Calu3 (cell line): ENCODE results near the gene HMGB1. TPM values are rescaled to one million over a fixed set of nuclear protein-coding genes. Genes with fewer than 3 reads are reported as not detected.
"Not testable (repeated sequence)": the region's sequence is repeated elsewhere in the genome, so short reads cannot be mapped to it uniquely, and the experiment has no call there.

ENCODE experiments used
- BruUV-seq: library from RNA; stranded (reverse); fragments of 400-500 nt; replicated peaks from 2 replicates; lab custom pipeline; 2021; lab: Mats Ljungman, UMichigan
- CTCF ChIA-PET: fragments of 300-600 bp; sonication (Branson Sonifier 250); formaldehyde crosslinking; loops from one replicate; lab custom pipeline; 2022; ENCODE audit warnings: antibody characterized with exemption; lab: Charles Lee
- DNase-seq: peaks from one replicate; pipeline ENCODE4 v3.0.0; 2022
- H3K27ac Mint-ChIP-seq: one replicate; pipeline ENCODE4 v1.8.0; 2022; ENCODE audit warnings: mixed read lengths; ENCODE audit not compliant: unreplicated experiment
- H3K27me3 Mint-ChIP-seq: one replicate; pipeline ENCODE4 v1.8.0; 2022; ENCODE audit warnings: mixed read lengths; ENCODE audit not compliant: unreplicated experiment
- H3K36me3 Mint-ChIP-seq: one replicate; pipeline ENCODE4 v1.8.0; 2022; ENCODE audit warnings: mild to moderate bottlenecking, moderate library complexity, mixed read lengths; ENCODE audit not compliant: insufficient read depth, unreplicated experiment
- H3K4me1 Mint-ChIP-seq: one replicate; pipeline ENCODE4 v1.8.0; 2022; ENCODE audit warnings: mild to moderate bottlenecking, low read depth, mixed read lengths; ENCODE audit not compliant: unreplicated experiment
- H3K4me3 Mint-ChIP-seq: one replicate; pipeline ENCODE4 v1.8.0; 2022; ENCODE audit warnings: mild to moderate bottlenecking, low read depth, moderate library complexity, mixed read lengths; ENCODE audit not compliant: unreplicated experiment
- H3K9me3 Mint-ChIP-seq: one replicate; pipeline ENCODE4 v1.8.0; 2022; ENCODE audit warnings: low read depth, mixed read lengths; ENCODE audit not compliant: unreplicated experiment
- CTCF ChIP-seq: fragments of 200-600 bp; IDR thresholded peaks from one replicate; pipeline ENCODE4 v1.8.0; 2022; ENCODE audit warnings: antibody characterized with exemption; ENCODE audit not compliant: unreplicated experiment
- intact Hi-C: fragments of 100-400 bp; cut with micrococcal nuclease; formaldehyde crosslinking; loops from one replicate; pipeline ENCODE4 v1.10.0; 2022; ENCODE audit not compliant: unreplicated experiment
- total RNA-seq: library from RNA; stranded (reverse); gene quantifications from 2 replicates; pipeline ENCODE4 v1.2.3, GENCODE V29; 2022

The HMGB1 gene
- total RNA-seq, 1 experiment from 2014 or later, result 410 TPM

- intact Hi-C loops, result loop anchor here (10.0 kb wide), 1 partner anchor 580 kb away; no protein-coding TSS in a partner anchor
- BruUV-seq, result no TSS peak
- peaks cover 42% of the 10 kb centered on the region for H3K36me3 Mint-ChIP-seq
- H3K27ac Mint-ChIP-seq, result peak overlapping the region; percentile 99
- TF ChIP-seq CTCF, result no peak
- peak overlapping the region; percentile 83 for H3K4me3 Mint-ChIP-seq
- no peak for DNase-seq
- CTCF ChIA-PET, result interaction anchor here (0.9 kb wide), 1 partner anchor 133 kb away, joined by 3 read pairs; no protein-coding TSS in a partner anchor
- no peaks in the 10 kb centered on the region for H3K4me1 Mint-ChIP-seq
- H3K9me3 Mint-ChIP-seq, result no peaks in the 10 kb centered on the region
- no peaks in the 10 kb centered on the region for H3K27me3 Mint-ChIP-seq
These were observed 468 bp downstream of the HMGB1 start for GRCh38 chr13:30465343-30465592.

- H3K9me3 Mint-ChIP-seq, result no peaks in the 10 kb centered on the region
- H3K4me1 Mint-ChIP-seq, result no peaks in the 10 kb centered on the region
- peak; percentile 70 for DNase-seq
- CTCF ChIA-PET, result interaction anchor here (1.0 kb wide), 1 partner anchor 19 kb away, joined by 3 read pairs; no protein-coding TSS in a partner anchor
- no peaks in the 10 kb centered on the region for H3K27me3 Mint-ChIP-seq
- no peak for TF ChIP-seq CTCF
- peak overlapping the region; percentile 81 for H3K4me3 Mint-ChIP-seq
- peaks cover 42% of the 10 kb centered on the region for H3K36me3 Mint-ChIP-seq
- no TSS peak for BruUV-seq
- H3K27ac Mint-ChIP-seq, result peak overlapping the region; percentile 96
- intact Hi-C loops, result loop anchor here (5.0 to 10.0 kb wide), 3 partner anchors 108 to 580 kb away; no protein-coding TSS in a partner anchor
These were observed 1.0 kb downstream of the HMGB1 start for GRCh38 chr13:30464496-30465342.

GRCh38 chr13:30463787-30464495, 1.8 kb downstream of the HMGB1 start:
- intact Hi-C loops, result loop anchor here (5.0 to 10.0 kb wide), 3 partner anchors 108 to 581 kb away; no protein-coding TSS in a partner anchor
- no peaks in the 10 kb centered on the region for H3K9me3 Mint-ChIP-seq
- peaks cover 49% of the 10 kb centered on the region for H3K36me3 Mint-ChIP-seq
- no peaks in the 10 kb centered on the region for H3K4me1 Mint-ChIP-seq
- no peak for DNase-seq
- no TSS peak for BruUV-seq
- H3K4me3 Mint-ChIP-seq, result peak overlapping the region; percentile 81
- H3K27ac Mint-ChIP-seq, result peak overlapping the region; percentile 96
- CTCF ChIA-PET, result interaction anchor here (1.0 kb wide), 1 partner anchor 20 kb away, joined by 3 read pairs; no protein-coding TSS in a partner anchor
- TF ChIP-seq CTCF, result no peak
- H3K27me3 Mint-ChIP-seq, result no peaks in the 10 kb centered on the region

- not testable (repeated sequence) for H3K4me3 Mint-ChIP-seq
These were observed 4.3 kb downstream of the HMGB1 start for GRCh38 chr13:30461279-30462066.

More at GRCh38 chr13:30461279-30462066, 4.3 kb downstream of the HMGB1 start:
- peaks cover 52% of the 10 kb centered on the region for H3K36me3 Mint-ChIP-seq
- intact Hi-C loops, result loop anchor here (5.0 to 10.0 kb wide), 3 partner anchors 111 to 583 kb away; no protein-coding TSS in a partner anchor
- H3K27ac Mint-ChIP-seq, H3K27me3 Mint-ChIP-seq, BruUV-seq, H3K9me3 Mint-ChIP-seq, CTCF ChIA-PET, DNase-seq, H3K4me1 Mint-ChIP-seq: not testable (repeated sequence)
